ENCODE measurements around the gene CDKN1A.

DNA sequence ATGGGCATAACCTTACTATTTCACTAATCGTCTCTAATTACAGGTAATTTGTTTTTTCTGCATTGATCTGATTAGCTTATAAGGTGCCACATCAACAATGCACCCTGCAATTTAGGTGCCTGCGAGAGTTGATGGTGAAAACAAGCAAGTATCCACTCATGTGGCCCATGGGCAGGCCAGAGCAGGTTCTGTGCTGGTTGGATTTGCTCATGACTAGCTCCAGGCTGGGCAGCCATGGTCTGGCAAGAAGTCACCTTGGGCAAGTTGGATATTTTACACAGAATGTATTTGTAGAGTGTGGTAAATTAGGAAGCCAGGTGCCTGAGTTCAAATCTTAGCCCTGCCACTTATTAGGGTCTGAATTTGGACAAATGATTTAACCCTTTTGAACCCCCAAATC lies 44.4 kb downstream of the CDKN1A start:
- TF ChIP-seq SP1 (CRISPR knock-in tag; conservative IDR thresholded peaks at IDR 0.05) (no peak), NR3C1 (CRISPR knock-in tag; conservative IDR thresholded peaks at IDR 0.05; ENCODE audit: low read depth) (no peak), CREB1 (CRISPR knock-in tag; IDR thresholded peaks at IDR 0.05) (no peak), ZNF232 (CRISPR knock-in tag; IDR thresholded peaks at IDR 0.05) (no peak)
- TF ChIP-seq, protein P1, sequence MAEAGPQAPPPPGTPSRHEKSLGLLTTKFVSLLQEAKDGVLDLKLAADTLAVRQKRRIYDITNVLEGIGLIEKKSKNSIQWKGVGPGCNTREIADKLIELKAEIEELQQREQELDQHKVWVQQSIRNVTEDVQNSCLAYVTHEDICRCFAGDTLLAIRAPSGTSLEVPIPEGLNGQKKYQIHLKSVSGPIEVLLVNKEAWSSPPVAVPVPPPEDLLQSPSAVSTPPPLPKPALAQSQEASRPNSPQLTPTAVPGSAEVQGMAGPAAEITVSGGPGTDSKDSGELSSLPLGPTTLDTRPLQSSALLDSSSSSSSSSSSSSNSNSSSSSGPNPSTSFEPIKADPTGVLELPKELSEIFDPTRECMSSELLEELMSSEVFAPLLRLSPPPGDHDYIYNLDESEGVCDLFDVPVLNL (CRISPR knock-in tag; IDR thresholded peaks at IDR 0.05; ENCODE audit: borderline replicate concordance, low read depth) = no peak
- TF ChIP-seq, protein P2, sequence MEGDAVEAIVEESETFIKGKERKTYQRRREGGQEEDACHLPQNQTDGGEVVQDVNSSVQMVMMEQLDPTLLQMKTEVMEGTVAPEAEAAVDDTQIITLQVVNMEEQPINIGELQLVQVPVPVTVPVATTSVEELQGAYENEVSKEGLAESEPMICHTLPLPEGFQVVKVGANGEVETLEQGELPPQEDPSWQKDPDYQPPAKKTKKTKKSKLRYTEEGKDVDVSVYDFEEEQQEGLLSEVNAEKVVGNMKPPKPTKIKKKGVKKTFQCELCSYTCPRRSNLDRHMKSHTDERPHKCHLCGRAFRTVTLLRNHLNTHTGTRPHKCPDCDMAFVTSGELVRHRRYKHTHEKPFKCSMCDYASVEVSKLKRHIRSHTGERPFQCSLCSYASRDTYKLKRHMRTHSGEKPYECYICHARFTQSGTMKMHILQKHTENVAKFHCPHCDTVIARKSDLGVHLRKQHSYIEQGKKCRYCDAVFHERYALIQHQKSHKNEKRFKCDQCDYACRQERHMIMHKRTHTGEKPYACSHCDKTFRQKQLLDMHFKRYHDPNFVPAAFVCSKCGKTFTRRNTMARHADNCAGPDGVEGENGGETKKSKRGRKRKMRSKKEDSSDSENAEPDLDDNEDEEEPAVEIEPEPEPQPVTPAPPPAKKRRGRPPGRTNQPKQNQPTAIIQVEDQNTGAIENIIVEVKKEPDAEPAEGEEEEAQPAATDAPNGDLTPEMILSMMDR (IDR thresholded peaks at IDR 0.05) = no peak
- TF ChIP-seq, protein P3, sequence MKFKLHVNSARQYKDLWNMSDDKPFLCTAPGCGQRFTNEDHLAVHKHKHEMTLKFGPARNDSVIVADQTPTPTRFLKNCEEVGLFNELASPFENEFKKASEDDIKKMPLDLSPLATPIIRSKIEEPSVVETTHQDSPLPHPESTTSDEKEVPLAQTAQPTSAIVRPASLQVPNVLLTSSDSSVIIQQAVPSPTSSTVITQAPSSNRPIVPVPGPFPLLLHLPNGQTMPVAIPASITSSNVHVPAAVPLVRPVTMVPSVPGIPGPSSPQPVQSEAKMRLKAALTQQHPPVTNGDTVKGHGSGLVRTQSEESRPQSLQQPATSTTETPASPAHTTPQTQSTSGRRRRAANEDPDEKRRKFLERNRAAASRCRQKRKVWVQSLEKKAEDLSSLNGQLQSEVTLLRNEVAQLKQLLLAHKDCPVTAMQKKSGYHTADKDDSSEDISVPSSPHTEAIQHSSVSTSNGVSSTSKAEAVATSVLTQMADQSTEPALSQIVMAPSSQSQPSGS (CRISPR knock-in tag; IDR thresholded peaks at IDR 0.05; ENCODE audit: borderline replicate concordance, low read depth) = no peak
- TF ChIP-seq, protein P4, sequence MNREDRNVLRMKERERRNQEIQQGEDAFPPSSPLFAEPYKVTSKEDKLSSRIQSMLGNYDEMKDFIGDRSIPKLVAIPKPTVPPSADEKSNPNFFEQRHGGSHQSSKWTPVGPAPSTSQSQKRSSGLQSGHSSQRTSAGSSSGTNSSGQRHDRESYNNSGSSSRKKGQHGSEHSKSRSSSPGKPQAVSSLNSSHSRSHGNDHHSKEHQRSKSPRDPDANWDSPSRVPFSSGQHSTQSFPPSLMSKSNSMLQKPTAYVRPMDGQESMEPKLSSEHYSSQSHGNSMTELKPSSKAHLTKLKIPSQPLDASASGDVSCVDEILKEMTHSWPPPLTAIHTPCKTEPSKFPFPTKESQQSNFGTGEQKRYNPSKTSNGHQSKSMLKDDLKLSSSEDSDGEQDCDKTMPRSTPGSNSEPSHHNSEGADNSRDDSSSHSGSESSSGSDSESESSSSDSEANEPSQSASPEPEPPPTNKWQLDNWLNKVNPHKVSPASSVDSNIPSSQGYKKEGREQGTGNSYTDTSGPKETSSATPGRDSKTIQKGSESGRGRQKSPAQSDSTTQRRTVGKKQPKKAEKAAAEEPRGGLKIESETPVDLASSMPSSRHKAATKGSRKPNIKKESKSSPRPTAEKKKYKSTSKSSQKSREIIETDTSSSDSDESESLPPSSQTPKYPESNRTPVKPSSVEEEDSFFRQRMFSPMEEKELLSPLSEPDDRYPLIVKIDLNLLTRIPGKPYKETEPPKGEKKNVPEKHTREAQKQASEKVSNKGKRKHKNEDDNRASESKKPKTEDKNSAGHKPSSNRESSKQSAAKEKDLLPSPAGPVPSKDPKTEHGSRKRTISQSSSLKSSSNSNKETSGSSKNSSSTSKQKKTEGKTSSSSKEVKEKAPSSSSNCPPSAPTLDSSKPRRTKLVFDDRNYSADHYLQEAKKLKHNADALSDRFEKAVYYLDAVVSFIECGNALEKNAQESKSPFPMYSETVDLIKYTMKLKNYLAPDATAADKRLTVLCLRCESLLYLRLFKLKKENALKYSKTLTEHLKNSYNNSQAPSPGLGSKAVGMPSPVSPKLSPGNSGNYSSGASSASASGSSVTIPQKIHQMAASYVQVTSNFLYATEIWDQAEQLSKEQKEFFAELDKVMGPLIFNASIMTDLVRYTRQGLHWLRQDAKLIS (CRISPR knock-in tag; IDR thresholded peaks at IDR 0.05; ENCODE audit: borderline replicate concordance) = no peak
- TF ChIP-seq, protein P5, sequence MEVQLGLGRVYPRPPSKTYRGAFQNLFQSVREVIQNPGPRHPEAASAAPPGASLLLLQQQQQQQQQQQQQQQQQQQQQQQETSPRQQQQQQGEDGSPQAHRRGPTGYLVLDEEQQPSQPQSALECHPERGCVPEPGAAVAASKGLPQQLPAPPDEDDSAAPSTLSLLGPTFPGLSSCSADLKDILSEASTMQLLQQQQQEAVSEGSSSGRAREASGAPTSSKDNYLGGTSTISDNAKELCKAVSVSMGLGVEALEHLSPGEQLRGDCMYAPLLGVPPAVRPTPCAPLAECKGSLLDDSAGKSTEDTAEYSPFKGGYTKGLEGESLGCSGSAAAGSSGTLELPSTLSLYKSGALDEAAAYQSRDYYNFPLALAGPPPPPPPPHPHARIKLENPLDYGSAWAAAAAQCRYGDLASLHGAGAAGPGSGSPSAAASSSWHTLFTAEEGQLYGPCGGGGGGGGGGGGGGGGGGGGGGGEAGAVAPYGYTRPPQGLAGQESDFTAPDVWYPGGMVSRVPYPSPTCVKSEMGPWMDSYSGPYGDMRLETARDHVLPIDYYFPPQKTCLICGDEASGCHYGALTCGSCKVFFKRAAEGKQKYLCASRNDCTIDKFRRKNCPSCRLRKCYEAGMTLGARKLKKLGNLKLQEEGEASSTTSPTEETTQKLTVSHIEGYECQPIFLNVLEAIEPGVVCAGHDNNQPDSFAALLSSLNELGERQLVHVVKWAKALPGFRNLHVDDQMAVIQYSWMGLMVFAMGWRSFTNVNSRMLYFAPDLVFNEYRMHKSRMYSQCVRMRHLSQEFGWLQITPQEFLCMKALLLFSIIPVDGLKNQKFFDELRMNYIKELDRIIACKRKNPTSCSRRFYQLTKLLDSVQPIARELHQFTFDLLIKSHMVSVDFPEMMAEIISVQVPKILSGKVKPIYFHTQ (CRISPR knock-in tag; IDR thresholded peaks at IDR 0.05) = no peak
- TF ChIP-seq, protein P6, sequence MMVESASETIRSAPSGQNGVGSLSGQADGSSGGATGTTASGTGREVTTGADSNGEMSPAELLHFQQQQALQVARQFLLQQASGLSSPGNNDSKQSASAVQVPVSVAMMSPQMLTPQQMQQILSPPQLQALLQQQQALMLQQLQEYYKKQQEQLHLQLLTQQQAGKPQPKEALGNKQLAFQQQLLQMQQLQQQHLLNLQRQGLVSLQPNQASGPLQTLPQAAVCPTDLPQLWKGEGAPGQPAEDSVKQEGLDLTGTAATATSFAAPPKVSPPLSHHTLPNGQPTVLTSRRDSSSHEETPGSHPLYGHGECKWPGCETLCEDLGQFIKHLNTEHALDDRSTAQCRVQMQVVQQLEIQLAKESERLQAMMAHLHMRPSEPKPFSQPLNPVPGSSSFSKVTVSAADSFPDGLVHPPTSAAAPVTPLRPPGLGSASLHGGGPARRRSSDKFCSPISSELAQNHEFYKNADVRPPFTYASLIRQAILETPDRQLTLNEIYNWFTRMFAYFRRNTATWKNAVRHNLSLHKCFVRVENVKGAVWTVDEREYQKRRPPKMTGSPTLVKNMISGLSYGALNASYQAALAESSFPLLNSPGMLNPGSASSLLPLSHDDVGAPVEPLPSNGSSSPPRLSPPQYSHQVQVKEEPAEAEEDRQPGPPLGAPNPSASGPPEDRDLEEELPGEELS (CRISPR knock-in tag; IDR thresholded peaks at IDR 0.05) = no peak
- TF ChIP-seq, protein P7, sequence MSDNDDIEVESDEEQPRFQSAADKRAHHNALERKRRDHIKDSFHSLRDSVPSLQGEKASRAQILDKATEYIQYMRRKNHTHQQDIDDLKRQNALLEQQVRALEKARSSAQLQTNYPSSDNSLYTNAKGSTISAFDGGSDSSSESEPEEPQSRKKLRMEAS (CRISPR knock-in tag; IDR thresholded peaks at IDR 0.05) = no peak

Measured in WTC11 (cell line).